HL-60/S4 treated with phorbol 12-myristate 13-acetate at 8.2 ng/mL for 4 days and 3 days (cell line): Measurements from ENCODE around the gene NRF1.

ENCODE experiments used
- in situ Hi-C: fragments of 300-500 bp; cut with MboI; formaldehyde crosslinking; loops from 2 replicates; pipeline ENCODE4 v1.15.0; 2022; ENCODE audit warnings: low sequenced_read_pairs

NRF1 gene

GRCh38 chr7:129724796-129725195 is 113.3 kb downstream of the NRF1 start:
- in situ Hi-C loops = no loop called here

GRCh38 chr7:129728875-129729467 is 117.5 kb downstream of the NRF1 start:
- in situ Hi-C loops = no loop called here

DNA sequence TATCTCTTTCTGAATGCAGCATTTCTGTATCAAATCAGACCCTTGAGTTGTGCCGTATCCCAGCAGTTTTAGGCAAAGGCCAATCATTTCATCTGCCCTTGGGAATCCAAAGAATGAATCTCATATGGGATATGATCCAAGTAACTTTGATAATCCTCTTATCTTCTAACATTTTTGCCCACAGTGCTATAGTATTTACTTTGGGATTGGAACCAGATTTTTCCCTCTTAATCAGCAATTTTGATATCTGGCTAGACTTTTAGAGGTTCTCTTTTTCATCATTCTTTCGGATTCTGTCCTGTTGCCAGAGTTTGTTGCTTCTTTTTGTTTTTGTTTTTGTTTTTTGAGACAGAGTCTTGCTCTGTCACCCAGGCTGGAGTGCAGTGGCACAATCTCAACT is 118.0 kb downstream of the NRF1 start:
- in situ Hi-C loops = no loop called here

DNA sequence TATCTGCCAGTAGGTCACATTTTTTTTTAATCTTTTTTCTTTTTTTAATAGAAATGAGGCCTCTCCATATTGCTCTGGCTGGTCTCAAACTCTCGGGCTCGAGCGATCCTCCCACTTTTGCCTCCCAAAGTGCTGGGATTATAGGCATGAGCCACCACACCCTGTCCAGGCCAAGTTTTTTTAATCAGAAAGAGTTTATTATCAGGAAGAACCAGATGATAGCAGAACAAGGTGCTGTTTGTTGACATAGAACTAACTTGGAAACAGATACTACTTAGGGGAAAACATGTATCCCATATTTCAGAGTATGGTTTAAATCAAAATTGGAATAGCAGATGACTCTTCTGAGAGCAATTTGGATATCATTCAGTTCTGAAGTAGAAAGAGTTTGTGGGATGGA is 118.6 kb downstream of the NRF1 start:
- in situ Hi-C loops = no loop called here

- in situ Hi-C loops = no loop called here
These were observed 122.9 kb downstream of the NRF1 start for GRCh38 chr7:129734400-129734799.

DNA sequence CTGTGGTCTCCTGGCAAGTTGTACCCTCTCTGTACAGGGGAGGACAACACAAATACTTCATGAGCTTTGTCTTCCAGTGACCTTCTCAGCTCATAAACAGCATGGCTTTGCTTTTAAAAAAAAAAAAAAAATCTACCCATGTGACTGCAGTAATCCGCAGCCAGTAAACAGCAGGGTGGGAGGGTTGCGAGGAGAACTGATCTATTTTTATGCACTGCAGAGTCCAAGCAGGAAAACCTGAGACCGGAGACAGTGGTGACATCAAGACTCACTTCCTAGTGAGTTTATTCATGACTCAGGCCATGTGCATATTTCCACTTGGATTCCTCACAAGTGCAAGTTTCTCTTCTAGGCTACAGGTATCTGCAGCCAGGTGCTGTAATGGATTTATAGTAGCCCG is 127.9 kb downstream of the NRF1 start:
- in situ Hi-C loops = no loop called here

- in situ Hi-C loops = no loop called here
These were observed 129.3 kb downstream of the NRF1 start for GRCh38 chr7:129740574-129741410.

GRCh38 chr7:129741743-129742213 is 130.3 kb downstream of the NRF1 start:
- in situ Hi-C loops = no loop called here

- in situ Hi-C loops = no loop called here
These were observed 130.7 kb downstream of the NRF1 start for GRCh38 chr7:129742256-129742655.

- in situ Hi-C loops = no loop called here
These were observed 135.5 kb downstream of the NRF1 start for GRCh38 chr7:129746857-129747529.

DNA sequence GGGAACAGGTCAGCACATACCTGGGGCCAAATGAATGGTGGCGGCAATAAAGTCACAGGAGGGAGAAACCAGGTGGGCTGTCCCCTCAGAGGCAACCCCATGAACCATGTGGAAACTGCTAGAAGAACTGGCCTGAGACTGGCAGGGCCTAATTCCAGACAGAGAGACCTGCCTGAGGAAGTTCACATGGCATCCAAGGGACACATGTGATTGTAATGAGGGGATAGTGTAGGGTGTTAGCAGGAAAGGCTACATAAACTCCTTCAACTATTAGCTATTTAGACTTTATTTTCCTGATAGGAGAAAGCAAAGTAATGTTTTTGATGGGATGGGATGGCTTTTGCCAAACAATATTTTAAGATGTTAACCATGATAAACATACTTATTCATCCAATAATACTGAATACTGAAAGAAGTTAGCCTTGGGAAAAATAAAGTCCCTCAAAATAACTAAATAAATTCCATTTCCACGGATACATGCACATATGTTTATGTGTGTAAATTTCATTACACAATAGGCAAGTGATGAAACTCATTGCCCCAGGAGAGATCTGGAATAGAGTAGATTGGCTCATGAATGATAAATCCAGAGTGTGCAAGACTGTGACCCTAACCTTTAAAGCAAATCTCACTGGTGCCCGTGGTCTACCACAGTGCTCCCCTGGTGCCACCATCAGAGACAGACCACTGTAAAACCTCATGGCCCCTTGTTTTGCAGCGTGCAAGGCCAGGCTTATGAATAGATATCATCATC is 137.0 kb downstream of the NRF1 start:
- in situ Hi-C loops = no loop called here

DNA sequence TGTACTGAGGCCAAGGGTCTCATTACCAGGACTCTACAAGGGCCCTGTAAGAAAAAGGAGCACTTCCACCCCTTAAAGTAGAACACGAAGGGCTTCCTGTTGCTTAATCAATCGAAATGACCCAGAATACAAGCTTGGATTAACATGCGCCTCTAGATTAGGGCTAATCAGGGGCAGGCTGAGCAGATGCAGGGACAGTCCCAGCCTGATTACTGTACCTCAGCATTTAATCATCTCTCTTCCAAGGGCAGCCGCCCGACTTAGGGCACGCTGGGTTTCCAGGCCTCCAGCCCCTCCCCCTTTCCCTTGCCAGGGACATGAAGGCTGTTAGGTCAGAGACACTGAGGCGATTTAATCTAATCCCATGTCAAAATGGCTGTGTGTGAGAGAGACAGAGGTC is 138.6 kb downstream of the NRF1 start:
- in situ Hi-C loops = no loop called here

DNA sequence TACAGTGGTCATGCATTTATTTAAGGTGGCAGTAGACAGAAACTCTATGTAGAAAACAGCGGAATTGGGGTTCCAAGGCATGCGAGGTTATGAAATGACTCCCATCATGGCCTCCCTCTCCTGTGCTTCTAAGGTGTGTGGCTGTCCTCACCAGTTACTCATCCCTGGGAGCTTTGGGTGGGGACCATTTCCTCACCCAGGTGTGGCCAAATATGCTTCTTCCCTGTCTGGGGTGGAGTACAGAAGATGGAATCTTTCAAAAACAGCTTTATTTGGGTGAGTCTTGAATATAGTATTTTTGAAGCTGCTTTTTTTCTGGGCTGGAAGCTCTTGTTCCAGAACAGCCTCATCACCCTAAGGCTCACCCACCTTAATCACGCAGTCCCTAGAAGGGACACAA is 139.0 kb downstream of the NRF1 start:
- in situ Hi-C loops = no loop called here

- in situ Hi-C loops = no loop called here
These were observed 140.4 kb downstream of the NRF1 start for GRCh38 chr7:129751916-129752315.

- in situ Hi-C loops = no loop called here
These were observed 141.2 kb downstream of the NRF1 start for GRCh38 chr7:129752760-129753159.

DNA sequence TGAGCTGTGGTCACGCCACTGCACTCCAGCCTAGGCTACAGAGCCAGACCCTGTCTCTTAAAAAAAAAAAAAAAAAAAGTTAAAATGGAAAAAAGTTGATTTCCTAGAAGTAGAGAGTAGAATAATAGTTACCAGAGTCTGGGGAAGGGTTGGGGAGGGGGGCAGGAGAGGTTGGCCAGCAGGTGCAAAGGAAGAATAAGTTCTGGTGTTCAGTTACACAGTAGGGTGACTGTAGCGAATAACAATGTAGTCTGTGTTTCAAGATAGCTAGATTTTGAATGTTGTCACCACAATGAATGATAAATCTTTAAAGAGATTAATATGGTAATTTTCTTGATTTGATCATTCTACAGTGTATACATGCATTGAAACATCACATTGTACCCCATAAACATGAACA is 142.9 kb downstream of the NRF1 start:
- in situ Hi-C loops = no loop called here

- in situ Hi-C loops = no loop called here
These were observed 146.5 kb downstream of the NRF1 start for GRCh38 chr7:129757991-129758390.

DNA sequence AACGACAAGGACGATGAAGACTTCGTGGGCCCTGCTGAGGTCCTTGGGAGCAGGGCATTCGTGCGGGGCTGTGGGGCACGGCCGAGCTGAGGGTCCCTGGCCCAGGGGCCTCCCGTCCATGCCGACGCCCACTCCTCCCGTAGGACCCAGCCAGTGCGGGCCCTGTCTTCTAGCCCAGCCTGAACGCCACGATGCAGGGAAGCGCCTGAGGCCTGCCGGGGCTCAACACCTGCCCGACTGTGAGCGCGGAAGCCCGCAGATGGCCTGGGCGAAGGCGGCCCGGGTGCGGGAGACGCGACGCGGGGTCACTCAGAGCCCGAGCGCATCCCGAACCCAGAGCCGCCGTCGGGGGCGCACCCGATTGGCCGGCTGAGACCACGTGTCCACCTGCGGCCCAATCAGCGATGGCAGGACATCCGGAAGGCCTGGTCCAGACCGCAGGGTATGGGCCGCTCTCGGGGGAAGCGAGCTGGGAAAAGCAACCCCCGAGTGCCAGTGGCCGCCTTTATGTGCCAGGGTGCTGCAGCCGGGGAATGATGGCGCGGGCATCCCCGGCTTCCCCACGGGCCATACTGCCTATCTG is 151.0 kb downstream of the NRF1 start:
- in situ Hi-C loops = no loop called here

GRCh38 chr7:129764247-129765084 is 152.9 kb downstream of the NRF1 start:
- in situ Hi-C loops = no loop called here

DNA sequence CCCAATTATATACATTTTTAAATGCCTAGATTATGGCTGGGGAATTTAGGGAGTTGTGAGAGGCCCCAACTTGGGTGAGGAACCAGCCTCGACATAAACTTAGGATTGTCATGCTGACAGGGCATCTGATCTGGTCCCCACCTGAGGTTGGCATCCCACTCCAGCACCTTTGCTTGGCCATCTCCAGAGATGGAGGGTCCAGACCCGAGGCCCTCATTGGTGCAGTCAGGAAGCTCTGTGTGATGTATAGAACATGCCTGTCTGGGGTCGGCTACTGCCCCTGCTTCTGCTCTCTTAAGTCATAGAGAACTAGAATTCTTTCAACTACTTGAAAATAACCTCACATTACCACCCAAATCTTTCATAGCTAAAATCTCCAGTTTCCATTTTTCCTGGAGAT is 153.8 kb downstream of the NRF1 start:
- in situ Hi-C loops = no loop called here
